NCI-H146 treated with DMSO at 0.1 percent for 48 hours (cell line): ENCODE results near the gene ZDHHC14.

Source experiments
- DNase-seq: peaks from one replicate; lab custom pipeline; 2025; ENCODE audit not compliant: unreplicated experiment; lab: John Stamatoyannopoulos, UW

The ZDHHC14 gene

GRCh38 chr6:157488058-157488457, 107.1 kb downstream of the ZDHHC14 start:
- DNase-seq = no peak

GRCh38 chr6:157488716-157489118, 107.7 kb downstream of the ZDHHC14 start:
- DNase-seq = no peak

GRCh38 chr6:157490611-157491269, 109.8 kb downstream of the ZDHHC14 start:
- no peak for DNase-seq

GRCh38 chr6:157491571-157492232, 110.7 kb downstream of the ZDHHC14 start:
- no peak for DNase-seq

GRCh38 chr6:157492249-157492648, 111.3 kb downstream of the ZDHHC14 start:
- DNase-seq = no peak

- DNase-seq = no peak
These were observed 111.8 kb downstream of the ZDHHC14 start for GRCh38 chr6:157492741-157493140.

- no peak for DNase-seq
These were observed 112.2 kb downstream of the ZDHHC14 start for GRCh38 chr6:157493173-157493572.

- no peak for DNase-seq
These were observed 112.6 kb downstream of the ZDHHC14 start for GRCh38 chr6:157493576-157493975.

- no peak for DNase-seq
These were observed 113.2 kb downstream of the ZDHHC14 start for GRCh38 chr6:157494132-157494710.

GRCh38 chr6:157496534-157497095, 115.6 kb downstream of the ZDHHC14 start:
- DNase-seq = no peak

- no peak for DNase-seq
These were observed 116.6 kb downstream of the ZDHHC14 start for GRCh38 chr6:157497579-157497978.

GRCh38 chr6:157498817-157499216, 117.8 kb downstream of the ZDHHC14 start:
- no peak for DNase-seq

GRCh38 chr6:157500022-157500421, 119.0 kb downstream of the ZDHHC14 start:
- DNase-seq = no peak

- no peak for DNase-seq
These were observed 122.2 kb downstream of the ZDHHC14 start for GRCh38 chr6:157503018-157503747.

GRCh38 chr6:157505912-157506491, 125.0 kb downstream of the ZDHHC14 start:
- no peak for DNase-seq

GRCh38 chr6:157510323-157511188, 129.6 kb downstream of the ZDHHC14 start:
- DNase-seq = no peak

- DNase-seq = no peak
These were observed 130.8 kb downstream of the ZDHHC14 start for GRCh38 chr6:157511682-157512381.

GRCh38 chr6:157512382-157512682, 131.3 kb downstream of the ZDHHC14 start:
- no peak for DNase-seq

GRCh38 chr6:157513004-157513603, 132.1 kb downstream of the ZDHHC14 start:
- DNase-seq = peak; percentile 26
